Naive thymus-derived CD4-positive, alpha-beta T cell (primary cell): ENCODE results near the gene GKN2. TPM values are rescaled to one million over a fixed set of nuclear protein-coding genes. Genes with fewer than 3 reads are reported as not detected.

Experiments used
- ATAC-seq: fragments of 150-1000 bp; cut with Tn5 transposase; 2 replicates; pipeline ENCODE4 v1.10.0; 2021; ENCODE audit warnings: mild to moderate bottlenecking, moderate library complexity
- CTCF ChIA-PET: fragments of 350-600 bp; sonication (Branson Sonifier 250); formaldehyde crosslinking; loops from one replicate; lab custom pipeline; 2021; ENCODE audit warnings: antibody characterized with exemption; lab: Charles Lee
- POLR2A ChIA-PET: fragments of 350-600 bp; sonication (Branson Sonifier 250); formaldehyde crosslinking; loops from one replicate; lab custom pipeline; 2021; ENCODE audit warnings: antibody characterized with exemption, inconsistent platforms; lab: Charles Lee
- DNase-seq, 9 donors: peaks; one replicate each; pipeline versions ENCODE4 v3.0.0 to v3.0.0-alpha.2; 2020 to 2022; ENCODE audit warnings: mixed read lengths in 1 of 9
- H3K27ac ChIP-seq: one replicate; pipeline ENCODE4 v1.7.0; 2013; ENCODE audit warnings: mild to moderate bottlenecking, low read depth, low read length, moderate library complexity
- H3K27me3 ChIP-seq, 2 donors: one replicate each; pipeline ENCODE4 v1.7.0; 2013; ENCODE audit warnings: low read length in 2 of 2, mild to moderate bottlenecking in 2 of 2, moderate library complexity in 2 of 2; ENCODE audit not compliant: control insufficient read depth in 2 of 2, insufficient read depth in 2 of 2
- H3K36me3 ChIP-seq, 3 experiments: 1 replicate in 2 of 3; 2 replicates in 1 of 3; pipeline ENCODE4 v1.7.0; 2013; ENCODE audit warnings: low read length in 3 of 3, mild to moderate bottlenecking in 3 of 3, moderate library complexity in 1 of 3; ENCODE audit not compliant: insufficient read depth in 3 of 3, control insufficient read depth in 2 of 3
- H3K4me1 ChIP-seq, 2 donors: one replicate each; pipeline ENCODE4 v1.7.0; 2013; ENCODE audit warnings: low read length in 2 of 2, mild to moderate bottlenecking in 2 of 2, moderate library complexity in 1 of 2; ENCODE audit not compliant: control insufficient read depth in 2 of 2, insufficient read depth in 2 of 2
- H3K4me3 ChIP-seq: 2 replicates; pipeline ENCODE4 v1.7.0; 2013; ENCODE audit warnings: mild to moderate bottlenecking, low read length
- H3K9me3 ChIP-seq, 3 experiments: 1 replicate in 2 of 3; 2 replicates in 1 of 3; pipeline ENCODE4 v1.7.0; 2013; ENCODE audit warnings: low read length in 3 of 3; ENCODE audit not compliant: control insufficient read depth in 2 of 3
- H3K27ac Mint-ChIP-seq, 9 donors: one replicate each; pipeline ENCODE4 v1.8.0; 2020 to 2022; ENCODE audit warnings: mixed read lengths in 9 of 9, mild to moderate bottlenecking in 8 of 9, moderate library complexity in 5 of 9, inconsistent platforms in 2 of 9
- H3K27me3 Mint-ChIP-seq, 5 donors: one replicate each; pipeline ENCODE4 v1.8.0; 2021 to 2022; ENCODE audit warnings: mixed read lengths in 5 of 5, mild to moderate bottlenecking in 1 of 5
- H3K36me3 Mint-ChIP-seq, 5 donors: one replicate each; pipeline ENCODE4 v1.8.0; 2020 to 2022; ENCODE audit warnings: mixed read lengths in 5 of 5, mild to moderate bottlenecking in 3 of 5, inconsistent platforms in 1 of 5
- H3K4me1 Mint-ChIP-seq, 7 donors: one replicate each; pipeline ENCODE4 v1.8.0; 2020 to 2022; ENCODE audit warnings: mixed read lengths in 7 of 7, mild to moderate bottlenecking in 3 of 7, inconsistent platforms in 1 of 7
- H3K4me3 Mint-ChIP-seq, 10 donors: one replicate each; pipeline ENCODE4 v1.8.0; 2020 to 2022; ENCODE audit warnings: mild to moderate bottlenecking in 10 of 10, mixed read lengths in 10 of 10, moderate library complexity in 6 of 10, inconsistent platforms in 2 of 10
- H3K9me3 Mint-ChIP-seq, 11 donors: one replicate each; pipeline ENCODE4 v1.8.0; 2020 to 2022; ENCODE audit warnings: mixed read lengths in 11 of 11, mild to moderate bottlenecking in 4 of 11, inconsistent platforms in 1 of 11, moderate library complexity in 1 of 11
- intact Hi-C, 2 donors: fragments of 100-400 bp; cut with micrococcal nuclease; formaldehyde crosslinking; loops; one replicate each; pipeline ENCODE4 v1.15.1; 2023
- polyA plus RNA-seq, 2 donors: library from polyadenylated mRNA; unstranded; fragments of 300-500 nt; fragmentation: Illumina TruSeq; gene quantifications; one replicate each; pipeline ENCODE4 v1.2.3, GENCODE V29; 2021
- total RNA-seq, 6 experiments: library from RNA in 5 of 6; stranded (reverse) in 5 of 6; gene quantifications; 1 replicate in 5 of 6; 2 replicates in 1 of 6; pipeline ENCODE4 v1.2.3 and lab custom pipeline; 2021 to 2026

The GKN2 gene
- total and polyA plus RNA-seq, 7 experiments from 2014 or later: not detected

- H3K27me3 ChIP-seq: no peaks in the 10 kb centered on the region
- ChIA-PET POLR2A (no interaction called here), CTCF (no interaction called here)
- no peaks in the 10 kb centered on the region for H3K36me3 Mint-ChIP-seq
- H3K4me3 Mint-ChIP-seq: no peak overlapping the region
- no peaks in the 10 kb centered on the region for H3K9me3 ChIP-seq
- H3K4me1 ChIP-seq: no peaks in the 10 kb centered on the region
- no peak overlapping the region for H3K27ac Mint-ChIP-seq
- H3K4me1 Mint-ChIP-seq: no peaks in the 10 kb centered on the region
- H3K36me3 ChIP-seq: no peaks in the 10 kb centered on the region
- peaks cover 2 to 41% (median 25%) of the 10 kb centered on the region in 5 donors for H3K27me3 Mint-ChIP-seq
- intact Hi-C loops: no loop called here
- ATAC-seq (no peak), DNase-seq (no peak)
- H3K4me3 ChIP-seq: no peak overlapping the region
- no peaks in the 10 kb centered on the region for H3K9me3 Mint-ChIP-seq
- H3K27ac ChIP-seq: no peak overlapping the region
Measured at GRCh38 chr2:68992933-68993332, 40.2 kb upstream of the GKN2 start.

DNA sequence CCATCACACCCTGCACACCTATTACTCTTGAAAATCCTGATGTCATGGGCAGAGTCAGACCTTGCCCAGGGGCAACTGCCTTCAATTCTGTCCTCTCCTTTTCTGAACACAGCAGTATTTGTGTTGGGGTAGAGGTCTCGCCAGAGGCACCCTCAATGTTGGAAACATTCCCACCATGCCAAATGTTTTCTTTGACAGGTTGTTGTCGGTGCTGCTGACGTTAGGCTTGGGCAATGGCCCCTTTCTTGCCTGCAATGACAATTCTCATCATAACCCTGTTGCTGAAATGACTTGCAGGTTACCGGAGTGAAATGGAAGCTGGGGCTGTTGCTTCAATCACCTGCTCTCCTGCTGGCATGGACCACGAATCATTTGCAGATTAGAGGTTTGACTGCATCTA, 39.6 kb upstream of the GKN2 start:
- Histone ChIP-seq H3K36me3 (no peaks in the 10 kb centered on the region), H3K27ac (no peak overlapping the region), H3K4me1 (no peaks in the 10 kb centered on the region), H3K4me3 (no peak overlapping the region), H3K9me3 (no peaks in the 10 kb centered on the region), H3K27me3 (no peaks in the 10 kb centered on the region)
- Mint-ChIP-seq H3K4me3 (no peak overlapping the region), H3K4me1 (no peaks in the 10 kb centered on the region), H3K36me3 (no peaks in the 10 kb centered on the region), H3K27ac (no peak overlapping the region), H3K9me3 (no peaks in the 10 kb centered on the region), H3K27me3 (peaks cover 2 to 41% (median 25%) of the 10 kb centered on the region in 5 donors)
- no peak for ATAC-seq
- no peak for DNase-seq
- ChIA-PET POLR2A (no interaction called here), CTCF (no interaction called here)
- intact Hi-C loops: no loop called here

DNA sequence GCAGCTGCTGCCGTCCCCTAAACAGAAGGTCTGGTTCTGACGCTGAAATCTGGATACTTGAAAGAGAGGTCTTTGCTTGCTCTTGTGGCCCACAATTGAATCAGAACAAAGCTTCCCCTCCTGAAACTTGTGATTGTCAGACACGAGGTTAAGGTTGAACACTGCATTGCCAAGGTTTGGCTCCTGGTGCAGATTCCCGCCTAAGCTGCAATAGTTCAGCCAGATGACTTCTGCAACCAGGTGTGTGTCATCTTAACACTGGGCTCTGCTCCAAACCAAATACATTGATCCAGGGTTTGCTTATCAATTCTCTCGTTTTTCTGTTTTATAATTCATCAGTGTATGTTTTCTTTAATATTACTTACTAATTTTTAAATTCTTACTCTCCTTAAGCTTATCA, 36.3 kb upstream of the GKN2 start:
- Histone ChIP-seq H3K9me3 (no peaks in the 10 kb centered on the region), H3K4me1 (no peaks in the 10 kb centered on the region), H3K4me3 (no peak overlapping the region), H3K36me3 (no peaks in the 10 kb centered on the region), H3K27ac (no peak overlapping the region), H3K27me3 (no peaks in the 10 kb centered on the region)
- H3K27ac Mint-ChIP-seq: no peak overlapping the region
- no peaks in the 10 kb centered on the region for H3K9me3 Mint-ChIP-seq
- ATAC-seq (no peak), DNase-seq (no peak)
- ChIA-PET CTCF (no interaction called here), POLR2A (no interaction called here)
- no peaks in the 10 kb centered on the region for H3K4me1 Mint-ChIP-seq
- H3K36me3 Mint-ChIP-seq: no peaks in the 10 kb centered on the region
- H3K4me3 Mint-ChIP-seq: no peak overlapping the region
- intact Hi-C loops: no loop called here
- peaks cover 6 to 34% (median 13%) of the 10 kb centered on the region in 5 donors for H3K27me3 Mint-ChIP-seq

- intact Hi-C loops: no loop called here
- Histone ChIP-seq H3K36me3 (no peaks in the 10 kb centered on the region), H3K27me3 (no peaks in the 10 kb centered on the region), H3K9me3 (no peaks in the 10 kb centered on the region), H3K4me1 (no peaks in the 10 kb centered on the region), H3K27ac (no peak overlapping the region), H3K4me3 (no peak overlapping the region)
- ATAC-seq (no peak), DNase-seq (no peak)
- H3K4me3 Mint-ChIP-seq: no peak overlapping the region
- no peak overlapping the region for H3K27ac Mint-ChIP-seq
- H3K4me1 Mint-ChIP-seq: no peaks in the 10 kb centered on the region
- POLR2A ChIA-PET: no interaction called here
- no peaks in the 10 kb centered on the region for H3K9me3 Mint-ChIP-seq
- H3K27me3 Mint-ChIP-seq: peaks cover 6 to 23% (median 10%) of the 10 kb centered on the region in 5 donors
- H3K36me3 Mint-ChIP-seq: no peaks in the 10 kb centered on the region
- CTCF ChIA-PET: interaction anchor here (0.5 kb wide), 1 partner anchor 19 kb away, joined by 3 read pairs; no protein-coding TSS in a partner anchor
Measured at GRCh38 chr2:68987021-68987503, 34.4 kb upstream of the GKN2 start.

- intact Hi-C loops: no loop called here
- peaks cover 0 to 2% (median 0%) of the 10 kb centered on the region in 7 donors for H3K4me1 Mint-ChIP-seq
- Histone ChIP-seq H3K36me3 (no peaks in the 10 kb centered on the region), H3K4me3 (no peak overlapping the region), H3K9me3 (no peaks in the 10 kb centered on the region), H3K27ac (no peak overlapping the region), H3K4me1 (no peaks in the 10 kb centered on the region), H3K27me3 (peaks cover 0 to 2% of the 10 kb centered on the region in 2 donors)
- POLR2A ChIA-PET: no interaction called here
- H3K27ac Mint-ChIP-seq: no peak overlapping the region
- no peak overlapping the region for H3K4me3 Mint-ChIP-seq
- CTCF ChIA-PET: no interaction called here
- H3K9me3 Mint-ChIP-seq: no peaks in the 10 kb centered on the region
- ATAC-seq (no peak), DNase-seq (no peak)
- no peaks in the 10 kb centered on the region for H3K36me3 Mint-ChIP-seq
- H3K27me3 Mint-ChIP-seq: peaks cover 21 to 43% (median 35%) of the 10 kb centered on the region in 5 donors
Measured at GRCh38 chr2:68980956-68981355, 28.3 kb upstream of the GKN2 start.

GRCh38 chr2:68978098-68978497, 25.4 kb upstream of the GKN2 start:
- H3K4me1 ChIP-seq: no peaks in the 10 kb centered on the region
- peaks cover 21 to 57% (median 40%) of the 10 kb centered on the region in 5 donors for H3K27me3 Mint-ChIP-seq
- no peak overlapping the region for H3K4me3 ChIP-seq
- peaks cover 0 to 2% of the 10 kb centered on the region in 2 donors for H3K27me3 ChIP-seq
- H3K9me3 ChIP-seq: no peaks in the 10 kb centered on the region
- H3K4me3 Mint-ChIP-seq: no peak overlapping the region
- POLR2A ChIA-PET: no interaction called here
- H3K27ac ChIP-seq: no peak overlapping the region
- H3K27ac Mint-ChIP-seq: no peak overlapping the region
- H3K9me3 Mint-ChIP-seq: no peaks in the 10 kb centered on the region
- H3K36me3 ChIP-seq: no peaks in the 10 kb centered on the region
- no peak for ATAC-seq
- CTCF ChIA-PET: no interaction called here
- peaks cover 0 to 2% (median 0%) of the 10 kb centered on the region in 7 donors for H3K4me1 Mint-ChIP-seq
- intact Hi-C loops: no loop called here
- no peaks in the 10 kb centered on the region for H3K36me3 Mint-ChIP-seq
- DNase-seq: no peak

DNA sequence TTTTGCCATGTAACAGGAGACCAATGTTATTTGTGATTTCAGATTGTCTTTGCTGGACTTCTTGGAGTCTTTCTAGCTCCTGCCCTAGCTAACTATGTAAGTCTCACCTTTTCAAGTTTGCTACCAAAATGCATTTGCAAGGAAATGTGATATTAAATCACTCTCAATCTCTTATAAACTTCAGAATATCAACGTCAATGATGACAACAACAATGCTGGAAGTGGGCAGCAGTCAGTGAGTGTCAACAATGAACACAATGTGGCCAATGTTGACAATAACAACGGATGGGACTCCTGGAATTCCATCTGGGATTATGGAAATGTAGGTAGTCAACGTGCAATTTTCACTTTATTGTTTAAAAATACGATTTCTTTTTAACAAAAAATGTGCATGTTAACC, 24.8 kb upstream of the GKN2 start:
- Histone ChIP-seq H3K9me3 (no peaks in the 10 kb centered on the region), H3K36me3 (no peaks in the 10 kb centered on the region), H3K4me3 (no peak overlapping the region), H3K4me1 (no peaks in the 10 kb centered on the region), H3K27me3 (peaks cover 0 to 2% of the 10 kb centered on the region in 2 donors), H3K27ac (no peak overlapping the region)
- H3K36me3 Mint-ChIP-seq: no peaks in the 10 kb centered on the region
- peaks cover 21 to 57% (median 40%) of the 10 kb centered on the region in 5 donors for H3K27me3 Mint-ChIP-seq
- ChIA-PET POLR2A (no interaction called here), CTCF (no interaction called here)
- H3K27ac Mint-ChIP-seq: no peak overlapping the region
- no peak overlapping the region for H3K4me3 Mint-ChIP-seq
- ATAC-seq (no peak), DNase-seq (no peak)
- intact Hi-C loops: no loop called here
- H3K4me1 Mint-ChIP-seq: peaks cover 0 to 2% (median 0%) of the 10 kb centered on the region in 7 donors
- H3K9me3 Mint-ChIP-seq: no peaks in the 10 kb centered on the region
